Colonic mucosa (tissue), 4 donors: ENCODE results near the gene HORMAD2. TPM values are rescaled to one million over a fixed set of nuclear protein-coding genes. Genes with fewer than 3 reads are reported as not detected.

Experiments
- DNase-seq: peaks from one replicate; pipeline ENCODE4 v3.0.0-alpha.2; 2020
- H3K27ac ChIP-seq: fragments of 200-600 bp; one replicate; pipeline ENCODE4 v1.8.0; 2021
- H3K27me3 ChIP-seq: fragments of 200-600 bp; one replicate; pipeline ENCODE4 v1.8.0; 2021
- H3K36me3 ChIP-seq: fragments of 200-600 bp; one replicate; pipeline ENCODE4 v1.8.0; 2021
- H3K4me1 ChIP-seq: fragments of 200-600 bp; one replicate; pipeline ENCODE4 v1.8.0; 2021; ENCODE audit warnings: mild to moderate bottlenecking
- H3K4me3 ChIP-seq: fragments of 200-600 bp; one replicate; pipeline ENCODE4 v1.8.0; 2021
- H3K9ac ChIP-seq, 2 donors: one replicate each; pipeline ENCODE4 v1.7.0; 2013; ENCODE audit warnings: control low read depth in 2 of 2, low read depth in 2 of 2, low read length in 2 of 2
- H3K9me3 ChIP-seq: fragments of 200-600 bp; one replicate; pipeline ENCODE4 v1.8.0; 2021
- CTCF ChIP-seq: fragments of 200-600 bp; IDR thresholded peaks from one replicate; pipeline ENCODE4 v1.8.0; 2022; ENCODE audit warnings: antibody characterized with exemption, mild to moderate bottlenecking
- intact Hi-C: fragments of 100-400 bp; cut with DNase I; formaldehyde crosslinking; loops from one replicate; pipeline ENCODE4 v1.14.1; 2022
- total RNA-seq, 2 donors: library from RNA; stranded (reverse); fragmentation: NEBNext Ultra II Directional in 1 of 2; extraction: Animal tissue kit (Norgen Biotek cat#: 25700) in 1 of 2; gene quantifications; one replicate each; pipeline ENCODE4 v1.2.1, GENCODE V29; 2021
- donor health status: healthy.
- donor health status: DM: no; HTN: no; CAD: no.
- donor health status: DM: no; HTN: no; CAD: no.

The HORMAD2 gene
- total RNA-seq, 2 donors from 2014 or later, result not detected

GRCh38 chr22:30128511-30128910 lies 48.2 kb downstream of the HORMAD2 start:
- Histone ChIP-seq H3K27ac (no peak overlapping the region), H3K36me3 (no peaks in the 10 kb centered on the region), H3K4me3 (no peak overlapping the region), H3K27me3 (no peaks in the 10 kb centered on the region), H3K9me3 (no peaks in the 10 kb centered on the region), H3K4me1 (no peaks in the 10 kb centered on the region), H3K9ac (no peak overlapping the region)
- intact Hi-C loops, result no loop called here
- DNase-seq, result no peak
- no peak for TF ChIP-seq CTCF

GRCh38 chr22:30129636-30130035 lies 49.4 kb downstream of the HORMAD2 start:
- Histone ChIP-seq H3K9ac (no peak overlapping the region), H3K27ac (no peak overlapping the region), H3K36me3 (no peaks in the 10 kb centered on the region), H3K4me1 (no peaks in the 10 kb centered on the region), H3K4me3 (no peak overlapping the region), H3K9me3 (no peaks in the 10 kb centered on the region), H3K27me3 (no peaks in the 10 kb centered on the region)
- no peak for DNase-seq
- intact Hi-C loops, result no loop called here
- no peak for TF ChIP-seq CTCF

GRCh38 chr22:30132290-30132996 lies 52.2 kb downstream of the HORMAD2 start:
- Histone ChIP-seq H3K9ac (no peak overlapping the region), H3K27me3 (no peaks in the 10 kb centered on the region), H3K4me3 (no peak overlapping the region), H3K27ac (no peak overlapping the region), H3K36me3 (no peaks in the 10 kb centered on the region), H3K4me1 (no peaks in the 10 kb centered on the region), H3K9me3 (no peaks in the 10 kb centered on the region)
- DNase-seq, result no peak
- no peak for TF ChIP-seq CTCF
- intact Hi-C loops, result no loop called here

- intact Hi-C loops, result no loop called here
- no peak overlapping the region for H3K27ac ChIP-seq
- no peak overlapping the region for H3K9ac ChIP-seq
- no peaks in the 10 kb centered on the region for H3K4me1 ChIP-seq
- TF ChIP-seq CTCF, result no peak
- no peak overlapping the region for H3K4me3 ChIP-seq
- H3K27me3 ChIP-seq, result no peaks in the 10 kb centered on the region
- H3K36me3 ChIP-seq, result no peaks in the 10 kb centered on the region
- no peak for DNase-seq
- H3K9me3 ChIP-seq, result no peaks in the 10 kb centered on the region
Observed at GRCh38 chr22:30140414-30140813, 60.1 kb downstream of the HORMAD2 start.

- Histone ChIP-seq H3K9me3 (no peaks in the 10 kb centered on the region), H3K27me3 (no peaks in the 10 kb centered on the region), H3K36me3 (no peaks in the 10 kb centered on the region), H3K27ac (no peak overlapping the region), H3K4me3 (no peak overlapping the region), H3K4me1 (no peaks in the 10 kb centered on the region), H3K9ac (no peak overlapping the region)
- no peak for DNase-seq
- intact Hi-C loops, result no loop called here
- no peak for TF ChIP-seq CTCF
Observed at GRCh38 chr22:30143265-30143664, 63.0 kb downstream of the HORMAD2 start.
